GM13977 (cell line): Measurements from ENCODE around the gene HNF1B.

Experiments used
- DNase-seq: peaks from one replicate; pipeline ENCODE4 v3.0.0; 2012; ENCODE audit warnings: low spot score
- in situ Hi-C: fragments of 300-500 bp; cut with MboI; formaldehyde crosslinking; loops from one replicate; pipeline ENCODE4 v1.12.0; 2022; ENCODE audit warnings: low sequenced_read_pairs, low pct_unique_long_range_greater_than_20kb, mixed read lengths, inconsistent platforms; ENCODE audit not compliant: unreplicated experiment
- TF ChIP-seq, protein P1 (sequence below): IDR thresholded peaks from 2 replicates; pipeline ENCODE4 v1.5.1; 2012; ENCODE audit warnings: mild to moderate bottlenecking, control low read depth; ENCODE audit not compliant: insufficient read depth; ENCODE audit errors: extremely low read depth, missing control alignments

HNF1B gene

DNA sequence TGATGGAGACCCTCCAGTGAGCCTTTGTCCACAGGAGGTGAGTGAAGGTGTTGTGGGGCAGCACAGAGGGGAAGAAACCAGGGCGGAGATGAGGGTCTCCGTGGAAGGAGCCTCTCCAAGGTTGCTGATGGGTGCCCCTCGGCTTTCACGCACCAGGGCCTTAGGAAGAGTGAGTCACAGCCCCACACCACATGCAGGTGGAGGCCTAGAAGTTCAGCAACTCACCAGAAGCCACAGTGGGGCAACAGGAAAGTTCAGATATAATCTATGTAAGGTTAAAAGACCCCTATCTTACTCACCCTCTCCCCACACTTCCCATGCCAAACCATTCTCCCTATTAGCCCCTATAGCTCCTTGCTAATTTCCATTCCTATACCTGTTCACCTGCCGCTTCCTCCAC lies 9.5 kb upstream of the HNF1B start:
- in situ Hi-C loops = no loop called here
- TF ChIP-seq, protein P1, sequence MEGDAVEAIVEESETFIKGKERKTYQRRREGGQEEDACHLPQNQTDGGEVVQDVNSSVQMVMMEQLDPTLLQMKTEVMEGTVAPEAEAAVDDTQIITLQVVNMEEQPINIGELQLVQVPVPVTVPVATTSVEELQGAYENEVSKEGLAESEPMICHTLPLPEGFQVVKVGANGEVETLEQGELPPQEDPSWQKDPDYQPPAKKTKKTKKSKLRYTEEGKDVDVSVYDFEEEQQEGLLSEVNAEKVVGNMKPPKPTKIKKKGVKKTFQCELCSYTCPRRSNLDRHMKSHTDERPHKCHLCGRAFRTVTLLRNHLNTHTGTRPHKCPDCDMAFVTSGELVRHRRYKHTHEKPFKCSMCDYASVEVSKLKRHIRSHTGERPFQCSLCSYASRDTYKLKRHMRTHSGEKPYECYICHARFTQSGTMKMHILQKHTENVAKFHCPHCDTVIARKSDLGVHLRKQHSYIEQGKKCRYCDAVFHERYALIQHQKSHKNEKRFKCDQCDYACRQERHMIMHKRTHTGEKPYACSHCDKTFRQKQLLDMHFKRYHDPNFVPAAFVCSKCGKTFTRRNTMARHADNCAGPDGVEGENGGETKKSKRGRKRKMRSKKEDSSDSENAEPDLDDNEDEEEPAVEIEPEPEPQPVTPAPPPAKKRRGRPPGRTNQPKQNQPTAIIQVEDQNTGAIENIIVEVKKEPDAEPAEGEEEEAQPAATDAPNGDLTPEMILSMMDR = no peak

DNA sequence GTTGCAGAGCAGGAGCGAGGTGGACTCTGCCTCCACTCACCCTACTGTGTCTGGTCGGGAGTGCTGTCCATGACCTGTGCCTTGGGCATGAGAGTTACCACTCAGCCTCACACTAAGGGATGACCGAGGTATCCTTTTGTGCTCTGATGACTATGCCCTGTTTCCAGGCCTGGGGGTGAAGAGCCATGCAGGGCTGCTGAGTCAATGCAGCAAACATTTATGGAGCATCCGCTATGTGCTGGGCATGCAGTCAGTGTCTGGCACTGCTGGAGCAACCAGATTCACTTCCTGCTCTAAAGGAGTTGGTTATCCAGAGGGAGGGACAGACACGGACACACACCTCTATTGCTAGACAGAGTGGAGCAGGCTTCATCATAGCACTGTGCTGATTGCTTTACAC lies 7.6 kb upstream of the HNF1B start:
- TF ChIP-seq, protein P1 = no peak
- no peak for DNase-seq
- in situ Hi-C loops = no loop called here

More for the DNA sequence above, 9.5 kb upstream of the HNF1B start:
- no peak for DNase-seq

DNA sequence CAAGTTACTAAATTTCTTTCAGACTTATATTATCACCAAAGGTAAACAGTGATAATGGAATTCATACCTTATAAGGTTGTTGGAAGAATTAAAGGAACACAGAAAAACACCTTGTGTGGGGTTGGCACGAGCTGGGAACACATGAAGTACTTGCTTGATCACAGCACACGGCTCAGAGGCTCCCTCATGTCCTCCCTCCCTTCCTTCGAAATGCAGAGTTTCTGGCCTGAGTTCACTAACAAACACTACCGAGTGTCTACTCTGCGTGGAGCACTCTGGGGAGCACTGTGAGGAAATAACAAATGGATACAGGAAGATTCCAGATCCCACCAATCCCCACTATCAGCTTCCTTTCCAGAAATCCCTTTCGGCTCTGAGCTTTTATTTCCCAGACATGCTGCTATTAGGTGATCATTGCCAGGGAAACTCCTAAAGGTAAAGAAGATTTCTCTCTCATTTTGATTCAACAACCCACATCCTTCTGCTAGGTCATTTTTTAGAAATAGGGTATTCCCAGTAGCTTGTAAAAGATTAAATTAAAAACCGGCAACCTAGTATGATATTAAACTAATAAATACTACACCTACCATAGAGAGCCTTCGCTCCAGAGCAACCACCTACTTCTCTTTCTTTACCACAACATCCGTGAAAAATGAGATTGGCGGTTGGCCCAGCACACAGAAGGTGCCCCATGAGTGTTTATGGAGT lies 6.1 kb upstream of the HNF1B start:
- TF ChIP-seq, protein P1 = no peak
- in situ Hi-C loops = no loop called here
- DNase-seq = no peak

DNA sequence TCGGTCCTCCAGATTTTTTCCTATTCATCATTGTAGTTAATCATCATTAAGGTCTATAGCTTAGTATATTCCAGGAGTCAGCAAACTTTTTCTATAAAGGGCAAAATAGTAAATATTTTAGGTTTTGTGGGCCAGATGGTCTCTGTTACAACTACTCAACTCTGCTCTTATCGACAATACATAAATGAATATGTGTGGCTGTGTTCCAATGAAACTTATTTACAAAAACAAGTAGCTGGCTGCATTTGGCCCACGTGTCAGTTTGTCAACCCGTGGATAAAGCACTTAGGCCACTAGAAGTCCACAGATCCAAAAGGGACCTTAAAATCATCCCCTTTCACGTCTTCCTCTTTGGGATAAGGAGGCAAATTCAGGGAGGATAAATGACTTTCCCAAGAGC lies 5.4 kb upstream of the HNF1B start:
- DNase-seq = no peak
- in situ Hi-C loops = no loop called here
- TF ChIP-seq, protein P1 = no peak

DNA sequence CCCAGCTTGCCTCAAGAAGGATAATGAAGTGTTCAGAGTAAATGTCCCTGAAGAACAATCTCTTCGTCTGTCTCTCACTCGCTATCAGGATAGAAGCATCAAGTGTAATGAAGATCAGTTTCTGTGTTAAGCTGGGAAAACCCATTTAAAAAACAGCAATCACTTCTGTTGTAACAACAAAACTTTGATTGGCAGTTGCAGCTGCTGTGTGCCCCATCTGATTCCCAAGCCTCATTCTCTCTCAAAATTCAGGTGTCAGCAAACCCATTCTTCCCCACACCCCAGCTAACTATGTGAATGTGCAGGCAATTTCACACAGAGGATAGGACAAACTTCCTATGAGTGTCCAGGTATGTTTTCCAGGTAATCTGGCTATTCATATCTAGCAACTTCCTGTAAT lies 2.4 kb upstream of the HNF1B start:
- in situ Hi-C loops = no loop called here
- TF ChIP-seq, protein P1 = no peak
- DNase-seq = no peak

DNA sequence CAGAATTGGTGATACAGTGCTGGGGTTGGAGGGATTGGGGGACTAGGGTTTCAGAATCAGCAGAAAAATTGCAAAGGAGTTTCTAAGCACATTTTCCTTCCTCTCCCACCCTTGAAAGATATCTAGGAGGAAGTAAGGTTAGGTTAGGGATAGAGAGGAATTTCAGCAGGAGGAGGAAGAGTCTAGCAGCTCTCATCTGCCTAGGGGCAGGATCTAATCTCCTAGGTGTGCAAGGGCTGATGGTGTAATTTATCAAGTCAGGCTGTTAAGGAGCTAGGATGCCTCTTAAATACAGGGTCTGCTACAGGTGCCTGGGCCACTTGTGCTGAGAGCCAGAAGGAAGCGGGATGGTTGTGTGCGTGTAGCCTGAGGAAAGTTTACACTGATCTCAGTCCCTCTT lies 1.8 kb upstream of the HNF1B start:
- TF ChIP-seq, protein P1 = no peak
- no peak for DNase-seq
- in situ Hi-C loops = no loop called here
